Stimulated activated CD8-positive, alpha-beta memory T cell treated with anti-CD3 and anti-CD28 coated beads, Interleukin-12 subunit alpha, Interleukin-12 subunit beta, amount 100 ng/mL, for 1 hour (primary cell): Measurements from ENCODE around the gene MERTK.
"Not testable (repeated sequence)": the region's sequence is repeated elsewhere in the genome, so short reads cannot be mapped to it uniquely, and the experiment has no call there.

Experiments
- DNase-seq: peaks from one replicate; pipeline ENCODE4 v3.0.0-alpha.2; 2020; ENCODE audit warnings: low read depth

Gene MERTK

DNA sequence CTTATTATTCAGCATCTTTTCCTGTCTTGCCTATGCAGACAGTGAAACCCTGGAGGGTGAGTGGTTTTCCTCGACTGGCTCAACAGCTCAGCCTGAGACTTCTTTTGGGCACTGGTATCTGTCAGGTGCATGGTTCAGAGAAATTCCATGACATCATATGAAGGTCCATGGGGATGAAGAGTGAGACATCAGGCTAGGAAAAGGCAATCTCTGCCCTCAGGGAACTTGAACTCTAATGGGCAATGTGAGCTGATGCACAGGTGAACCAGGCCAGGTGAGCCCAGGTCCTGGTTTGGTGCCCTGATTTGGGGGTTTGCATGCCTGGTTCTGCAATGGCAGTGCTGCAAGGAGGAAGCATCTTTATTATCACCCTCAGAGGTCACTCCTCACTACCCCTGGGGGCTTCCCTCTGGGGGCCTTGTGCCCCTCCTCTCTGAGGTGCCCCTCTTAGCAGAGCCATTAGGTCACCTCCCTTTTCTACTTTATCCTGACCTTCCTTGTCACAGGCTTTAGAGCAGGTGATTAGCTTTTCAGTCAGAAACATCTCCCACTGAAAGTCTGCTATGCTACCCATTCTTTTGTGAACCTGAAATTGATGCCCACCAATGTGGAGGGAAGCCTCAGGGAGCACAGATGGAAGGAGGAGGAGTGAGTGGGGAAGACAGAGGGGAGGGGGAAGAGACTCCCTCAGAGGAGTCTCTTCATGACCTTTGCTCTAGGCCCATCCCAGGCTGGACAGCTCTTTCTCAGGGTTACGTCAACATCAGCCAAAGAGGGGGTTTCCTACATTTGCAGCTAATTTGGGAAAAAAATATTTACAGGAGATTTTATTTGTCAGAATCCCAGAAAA, 47.3 kb downstream of the MERTK start:
- no peak for DNase-seq

DNA sequence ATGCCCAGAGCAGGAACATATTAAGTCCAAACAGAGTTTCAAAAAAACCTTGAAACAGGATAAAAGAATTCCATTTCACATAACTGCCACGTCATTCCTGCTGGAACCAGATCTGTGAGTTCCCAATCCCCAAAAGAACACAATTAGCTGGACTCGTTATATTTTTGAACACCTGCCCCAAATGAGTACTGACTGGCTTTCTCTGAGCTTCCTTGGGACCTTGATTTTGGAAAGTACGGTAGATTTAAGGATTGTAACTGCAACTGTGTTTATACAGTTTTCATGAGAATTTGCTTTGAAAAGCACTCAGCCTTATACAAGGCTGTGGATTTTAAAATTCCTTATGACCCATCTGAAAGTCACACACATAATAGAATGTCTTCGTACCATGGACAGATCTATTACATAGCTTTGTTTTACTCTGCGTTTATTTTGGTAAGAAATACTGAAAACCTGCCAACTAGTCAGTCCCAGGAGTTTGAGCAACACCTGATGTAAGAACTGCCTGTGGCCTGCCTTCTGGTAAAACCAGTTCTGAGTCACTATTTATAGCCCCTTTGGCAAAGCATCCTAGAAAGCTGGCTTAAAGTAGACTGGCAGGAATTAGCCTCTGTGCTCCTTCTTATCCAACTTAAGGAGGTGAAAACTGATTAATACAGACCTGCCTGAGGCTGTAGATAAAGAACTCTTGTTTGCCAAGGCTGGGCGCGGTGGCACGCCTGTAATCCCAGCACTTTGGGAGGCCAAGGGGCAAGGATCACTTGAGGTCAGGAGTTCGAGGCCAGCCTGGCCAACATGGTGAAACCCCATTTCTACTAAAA, 48.1 kb downstream of the MERTK start:
- no peak for DNase-seq

DNA sequence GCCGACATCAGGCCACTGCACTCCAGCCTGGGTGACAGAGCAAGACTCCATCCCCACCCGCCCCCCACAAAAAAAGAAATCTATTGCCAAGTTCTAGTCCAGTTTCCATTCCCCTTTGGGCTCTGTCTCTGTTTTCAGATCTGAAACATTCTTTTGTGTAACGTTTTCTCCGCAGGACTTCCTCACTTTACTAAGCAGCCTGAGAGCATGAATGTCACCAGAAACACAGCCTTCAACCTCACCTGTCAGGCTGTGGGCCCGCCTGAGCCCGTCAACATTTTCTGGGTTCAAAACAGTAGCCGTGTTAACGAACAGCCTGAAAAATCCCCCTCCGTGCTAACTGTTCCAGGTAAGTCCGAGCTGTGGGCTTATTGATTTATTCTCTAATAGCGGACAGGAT, 48.8 kb downstream of the MERTK start:
- DNase-seq: no peak

DNA sequence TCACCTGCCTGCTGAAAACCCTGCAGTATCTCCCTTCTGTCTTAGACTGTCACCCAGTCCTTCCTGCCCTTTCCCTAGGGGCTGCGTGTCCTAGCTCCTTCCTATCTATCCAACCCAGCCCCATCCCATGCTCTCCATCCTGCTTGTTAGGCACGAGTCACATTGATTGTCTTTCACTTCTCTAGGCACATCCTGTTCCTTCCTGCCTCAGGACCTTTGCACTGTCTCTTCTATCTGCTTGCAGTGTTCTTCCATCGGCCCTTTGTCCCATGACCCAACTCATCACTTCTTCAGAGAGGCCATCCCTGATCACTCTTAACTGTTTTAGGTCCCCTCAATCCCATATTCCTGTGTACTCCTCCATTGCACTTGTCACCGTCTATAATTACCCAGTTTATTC, 50.4 kb downstream of the MERTK start:
- DNase-seq: no peak

DNA sequence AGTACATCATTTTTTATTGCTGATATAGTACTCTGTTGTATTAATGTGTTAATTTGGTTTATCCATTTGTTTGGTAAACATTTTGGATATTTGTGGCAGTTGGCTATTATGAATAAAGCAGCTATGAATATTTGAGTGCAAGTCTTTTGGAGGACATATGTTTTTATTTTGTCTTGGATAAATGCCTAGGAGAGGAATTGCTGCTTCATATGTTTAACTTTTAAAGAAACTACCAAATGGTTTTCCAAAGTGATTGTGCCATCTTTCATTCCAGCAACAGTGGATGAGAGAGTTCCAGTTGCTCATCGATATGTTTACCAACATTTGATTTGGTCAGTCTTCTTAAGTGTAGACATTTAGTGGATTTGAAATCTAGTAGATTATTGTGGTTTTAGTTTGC, 51.8 kb downstream of the MERTK start:
- DNase-seq: no peak

DNA sequence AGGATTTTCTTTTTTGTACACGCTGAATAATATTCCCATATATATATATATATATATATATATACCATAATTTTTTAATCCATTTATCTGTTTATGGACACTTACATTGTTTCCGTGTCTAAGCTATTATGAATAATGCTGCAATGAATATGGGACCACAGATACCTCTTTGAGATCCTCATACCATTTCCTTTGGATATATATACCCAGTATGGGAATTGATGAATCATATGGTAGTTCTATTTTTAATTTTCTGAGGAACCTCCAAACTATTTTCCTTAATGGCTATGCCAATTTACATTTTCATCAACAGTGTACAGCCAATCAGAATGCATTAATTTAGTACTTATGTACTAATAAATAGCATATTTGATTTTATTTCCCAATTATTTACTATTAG, 53.1 kb downstream of the MERTK start:
- no peak for DNase-seq

DNA sequence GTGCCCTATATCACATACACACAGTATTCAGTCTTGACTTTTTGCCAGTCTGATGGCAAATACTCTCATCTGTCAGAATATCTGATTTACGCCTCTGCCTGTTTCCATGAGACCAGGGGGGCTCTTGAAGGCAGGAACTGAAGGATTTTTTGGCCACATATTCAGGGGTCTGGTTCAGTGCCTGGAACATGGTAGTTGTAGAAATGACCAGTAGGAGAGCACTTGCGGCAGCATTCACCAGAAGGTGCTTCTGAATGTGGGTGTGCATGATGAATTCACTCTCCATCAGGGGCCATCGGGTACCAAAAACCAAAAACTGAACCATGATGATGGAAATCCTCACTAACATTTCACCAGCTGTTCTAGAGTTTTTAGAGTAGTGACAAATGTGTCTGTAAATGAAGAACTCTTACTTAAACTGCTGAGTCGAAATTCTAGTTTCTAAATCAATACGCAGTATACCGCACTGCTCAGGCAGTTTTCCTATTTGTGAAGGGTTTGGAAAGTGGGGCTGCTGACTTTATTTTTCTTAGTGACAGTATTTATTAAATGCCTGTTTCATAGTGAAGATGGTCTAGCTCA, 54.6 kb downstream of the MERTK start:
- DNase-seq: no peak

DNA sequence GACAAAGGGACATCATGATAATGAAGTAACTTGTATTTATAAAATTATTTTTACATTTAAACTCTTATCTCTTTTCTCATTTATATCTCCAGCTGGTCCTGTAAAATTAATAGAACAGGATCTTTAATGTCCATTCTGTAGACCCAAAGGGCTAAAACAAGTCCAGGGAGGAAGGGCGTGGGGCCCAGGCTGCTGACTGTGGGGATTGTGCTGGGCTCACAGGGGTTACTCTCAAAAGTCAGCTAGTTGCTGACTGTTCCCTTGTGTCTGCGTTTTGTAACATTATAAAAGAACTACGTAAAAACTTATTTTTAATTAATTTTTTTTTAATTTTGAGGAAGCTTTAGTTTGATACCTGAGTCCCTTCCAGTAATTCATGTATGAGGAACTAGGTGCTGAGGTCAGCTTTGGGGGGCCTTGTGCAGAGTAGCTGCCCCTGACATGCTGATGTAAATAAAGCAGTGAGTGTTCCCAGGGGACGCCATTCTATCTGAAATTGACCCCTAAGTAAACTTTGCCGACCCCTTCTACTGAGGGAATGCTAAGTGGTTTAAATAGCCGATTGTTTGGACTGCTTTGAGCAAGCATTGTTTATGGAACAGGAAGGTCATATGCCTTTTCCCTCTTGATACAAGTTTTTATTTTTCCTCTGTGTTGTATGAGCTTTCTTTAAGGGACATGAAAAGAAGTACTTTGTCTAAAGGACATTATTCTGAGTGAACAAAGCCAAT, 56.4 kb downstream of the MERTK start:
- DNase-seq: no peak

DNA sequence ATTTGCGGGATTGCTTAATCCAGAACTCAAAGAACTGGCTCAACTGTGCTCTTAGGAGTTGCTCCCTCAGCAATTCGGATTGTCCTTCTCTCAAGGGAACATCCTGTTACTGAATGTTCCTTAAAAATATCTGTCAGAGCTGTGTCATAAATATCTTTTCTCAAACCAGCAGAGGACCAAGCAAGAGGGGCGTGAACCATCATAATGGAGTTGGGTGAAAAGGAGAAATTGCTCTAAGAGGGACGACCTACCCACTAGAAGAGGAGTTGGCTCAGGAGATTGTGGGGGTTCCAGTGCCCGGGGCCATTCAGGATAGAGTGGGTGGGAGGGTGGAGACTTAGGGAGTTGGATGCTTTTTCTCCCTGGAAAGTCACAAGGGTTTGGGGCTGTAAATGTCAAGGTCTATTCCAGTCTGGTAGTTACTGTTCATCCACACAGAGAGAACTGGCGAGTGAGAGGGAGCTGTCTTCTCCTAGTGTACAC, 59.5 kb downstream of the MERTK start:
- DNase-seq: no peak

DNA sequence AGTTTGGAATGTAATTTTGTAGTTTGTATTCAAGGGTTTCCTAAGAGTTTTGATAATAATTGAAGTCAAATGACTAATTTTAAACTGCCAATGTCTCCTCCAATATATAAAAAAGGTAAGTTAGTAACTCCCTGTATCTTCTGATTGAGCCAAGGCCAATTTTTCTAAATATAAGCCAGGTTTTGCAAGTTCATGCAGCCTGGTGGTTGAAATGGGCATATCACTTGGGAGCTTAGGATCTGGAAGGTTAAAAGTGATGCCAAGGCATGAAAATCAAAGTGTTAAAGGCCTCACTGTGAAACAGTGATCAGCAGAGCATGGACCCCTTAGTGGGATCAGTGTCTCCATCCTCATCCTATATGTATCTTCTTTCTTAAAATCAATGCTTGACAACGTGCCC, 60.5 kb downstream of the MERTK start:
- DNase-seq: no peak

DNA sequence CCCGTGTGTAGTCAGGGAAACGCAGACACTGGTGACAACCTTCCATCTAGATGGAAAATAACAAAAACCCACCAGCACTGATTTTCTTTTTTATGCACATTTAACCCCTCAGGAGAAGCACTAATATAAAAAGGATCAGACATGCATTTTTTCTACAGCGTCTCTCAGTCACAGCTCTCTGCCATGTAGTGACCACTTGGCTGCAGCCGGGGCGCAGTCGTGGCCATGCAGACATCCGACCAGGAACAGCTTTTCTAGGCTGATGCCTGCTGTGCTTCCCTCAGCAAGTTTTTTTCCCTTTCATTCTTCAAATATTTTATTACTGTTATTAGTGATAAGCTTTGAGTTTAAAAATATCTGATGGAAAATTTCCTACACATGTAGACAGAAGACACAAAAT, 63.3 kb downstream of the MERTK start:
- DNase-seq: no peak

DNA sequence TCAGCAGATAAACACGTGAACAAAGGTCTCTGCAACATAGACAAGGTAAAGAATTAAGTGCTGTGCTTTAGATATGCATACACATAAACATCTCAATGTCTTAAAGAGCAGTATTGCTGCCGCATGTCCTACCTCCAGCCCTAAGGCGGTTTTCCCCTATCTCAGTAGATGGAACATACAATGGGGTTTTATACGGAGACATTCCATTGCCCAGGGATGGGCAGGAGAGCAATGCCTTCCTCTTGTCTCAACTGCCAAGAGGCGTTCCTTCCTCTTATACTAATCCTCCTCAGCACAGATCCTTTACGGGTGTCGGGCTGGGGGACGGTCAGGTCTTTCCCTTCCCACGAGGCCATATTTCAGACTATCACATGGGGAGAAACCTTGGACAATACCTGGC, 64.7 kb downstream of the MERTK start:
- not testable (repeated sequence) for DNase-seq

DNA sequence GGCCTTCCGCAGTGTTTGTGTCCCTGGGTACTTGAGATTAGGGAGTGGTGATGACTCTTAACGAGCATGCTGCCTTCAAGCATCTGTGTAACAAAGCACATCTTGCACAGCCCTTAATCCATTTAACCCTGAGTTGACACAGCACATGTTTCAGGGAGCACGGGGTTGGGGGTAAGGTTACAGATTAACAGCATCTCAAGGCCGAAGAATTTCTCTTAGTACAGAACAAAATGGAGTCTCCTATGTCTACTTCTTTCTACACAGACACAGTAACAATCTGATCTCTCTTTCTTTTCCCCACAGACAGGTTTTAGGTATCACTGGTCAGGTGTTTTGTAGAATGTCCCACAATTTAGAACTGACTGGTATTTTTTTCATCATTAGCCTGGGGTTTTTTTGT, 65.1 kb downstream of the MERTK start:
- DNase-seq: not testable (repeated sequence)

DNA sequence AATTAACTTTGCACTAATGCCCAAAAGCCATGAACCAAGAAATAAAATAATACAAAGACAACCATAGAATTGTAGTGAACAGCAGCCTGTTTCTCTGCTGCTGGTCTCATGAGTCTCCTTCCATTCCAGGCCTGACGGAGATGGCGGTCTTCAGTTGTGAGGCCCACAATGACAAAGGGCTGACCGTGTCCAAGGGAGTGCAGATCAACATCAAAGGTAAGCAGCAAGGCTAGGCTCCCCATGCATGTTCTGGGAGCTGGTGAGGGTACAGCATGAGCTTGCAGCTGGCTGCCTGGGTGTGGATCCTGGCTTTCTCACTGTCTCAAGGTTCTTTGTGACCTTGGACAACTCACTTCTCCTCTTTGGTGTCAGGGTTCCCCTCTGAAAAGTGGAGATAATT, 66.7 kb downstream of the MERTK start:
- no peak for DNase-seq

DNA sequence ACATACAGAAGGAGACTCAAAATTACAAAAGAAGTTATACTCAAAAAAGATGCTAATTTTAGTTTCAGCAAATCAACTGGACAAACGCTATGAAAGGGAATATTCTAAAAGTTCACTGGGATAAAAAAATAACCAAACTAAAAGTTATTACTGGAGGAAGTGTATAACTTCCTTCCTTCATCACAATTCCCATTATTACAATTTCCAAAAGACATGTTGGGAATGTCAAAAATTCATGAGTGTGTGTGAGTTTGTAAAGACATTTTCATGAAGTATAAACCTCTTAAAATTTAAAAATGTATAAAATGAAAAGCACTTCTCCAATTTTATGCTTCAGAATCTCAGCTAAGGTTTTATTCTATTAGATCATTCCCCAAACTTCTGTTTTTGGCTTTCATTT, 67.8 kb downstream of the MERTK start:
- no peak for DNase-seq

DNA sequence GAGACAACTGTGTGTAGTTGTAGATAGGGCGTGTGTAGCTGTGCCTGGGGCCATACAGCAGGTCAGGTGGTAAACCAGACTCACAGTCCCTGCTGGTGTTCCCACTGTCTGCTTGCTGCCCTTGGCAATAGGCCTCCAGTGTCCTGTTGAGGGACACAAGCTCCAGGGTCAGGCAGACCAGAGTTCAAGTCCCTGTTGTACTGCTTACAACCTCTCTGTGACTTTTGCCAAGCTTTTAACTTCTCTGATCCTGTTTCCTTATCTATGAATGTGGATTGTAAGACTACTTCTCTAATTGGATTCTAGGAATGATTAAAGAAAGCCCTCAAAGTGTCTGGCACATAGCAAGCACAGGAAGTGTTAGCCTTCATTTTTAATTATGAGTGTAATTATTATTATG, 68.6 kb downstream of the MERTK start:
- DNase-seq: no peak

DNA sequence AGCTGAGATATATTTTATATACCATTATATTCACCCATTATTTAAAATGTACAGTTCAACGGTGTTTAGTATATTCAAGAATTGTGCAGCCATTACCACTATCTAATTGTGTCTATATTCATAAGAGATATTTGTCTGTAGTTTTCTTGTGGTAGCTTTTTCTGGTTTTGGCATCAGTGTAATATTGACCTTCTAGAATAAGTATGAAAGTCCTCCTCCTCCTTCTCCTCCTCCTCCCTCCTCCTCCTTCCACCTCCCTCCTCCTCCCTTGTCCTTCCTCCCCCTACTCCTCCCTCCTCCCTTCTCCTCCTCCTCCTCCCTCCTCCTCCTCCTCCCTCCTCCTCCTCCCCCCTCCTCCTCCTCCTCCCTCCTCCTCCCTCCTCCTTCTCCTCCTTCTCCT, 72.0 kb downstream of the MERTK start:
- no peak for DNase-seq

DNA sequence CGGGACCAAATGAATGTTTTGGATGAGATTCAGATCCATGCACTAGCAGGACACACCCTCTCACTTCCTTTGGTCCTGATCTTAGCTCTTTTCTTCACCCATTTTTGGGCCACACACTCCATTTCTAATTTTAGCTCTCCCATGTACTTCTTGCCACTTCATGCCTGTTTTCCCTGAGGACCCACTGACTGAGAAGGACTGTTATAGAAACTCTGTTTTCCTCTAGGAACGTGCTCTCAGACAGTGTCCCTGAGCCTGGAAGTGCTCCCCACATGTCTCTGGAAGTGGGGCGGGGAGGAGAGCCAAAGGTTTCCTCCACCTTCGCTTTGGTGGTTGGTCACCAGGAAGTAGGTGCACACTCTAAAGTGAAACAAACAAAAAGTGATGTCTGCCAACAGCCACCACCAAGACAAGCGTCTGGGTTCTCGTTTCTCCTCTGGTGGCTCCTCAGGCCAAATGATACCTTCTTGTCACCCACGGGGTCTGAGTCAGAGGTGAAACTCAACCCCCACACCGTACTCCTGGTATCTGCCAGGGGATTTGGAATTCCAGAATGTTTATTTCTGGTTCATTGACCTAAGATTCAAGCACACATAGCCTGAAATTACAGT, 74.7 kb downstream of the MERTK start:
- DNase-seq: no peak

DNA sequence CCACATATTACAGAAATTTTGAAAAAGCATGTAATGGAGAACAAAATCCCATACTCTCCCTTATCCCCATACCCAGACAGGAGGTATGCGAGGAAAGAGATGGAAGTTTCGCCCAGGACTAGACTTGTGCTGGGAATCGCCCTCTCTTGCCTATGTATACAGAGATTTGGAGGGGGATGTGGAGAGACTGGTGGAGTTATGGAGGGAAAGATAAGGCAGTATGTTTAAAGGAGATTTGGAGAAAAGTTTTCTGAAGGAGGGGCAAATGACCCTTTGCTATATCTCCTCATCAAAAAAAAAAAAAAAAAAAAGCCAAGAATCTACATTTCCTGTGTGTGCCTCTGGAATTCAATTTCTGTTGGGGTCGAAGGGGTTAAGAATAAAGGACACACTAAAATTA, 75.3 kb downstream of the MERTK start:
- no peak for DNase-seq

DNA sequence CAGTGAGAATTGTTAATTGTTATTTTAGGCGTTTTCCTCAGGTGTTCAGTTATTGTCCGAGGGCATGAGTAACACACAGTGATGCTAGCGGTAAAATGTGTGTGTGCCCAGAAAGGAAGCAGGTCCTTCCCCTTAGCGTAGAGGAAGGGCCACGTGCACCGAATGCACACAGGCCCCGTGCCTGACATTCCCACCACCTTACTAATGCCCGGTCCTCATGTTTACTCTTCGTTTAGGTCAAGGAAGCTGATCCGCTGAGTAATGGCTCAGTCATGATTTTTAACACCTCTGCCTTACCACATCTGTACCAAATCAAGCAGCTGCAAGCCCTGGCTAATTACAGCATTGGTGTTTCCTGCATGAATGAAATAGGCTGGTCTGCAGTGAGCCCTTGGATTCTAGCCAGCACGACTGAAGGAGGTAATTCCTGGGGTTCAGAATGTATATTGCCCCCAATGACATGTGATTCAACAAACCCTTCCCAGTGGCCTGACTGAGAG, 76.7 kb downstream of the MERTK start:
- no peak for DNase-seq

DNA sequence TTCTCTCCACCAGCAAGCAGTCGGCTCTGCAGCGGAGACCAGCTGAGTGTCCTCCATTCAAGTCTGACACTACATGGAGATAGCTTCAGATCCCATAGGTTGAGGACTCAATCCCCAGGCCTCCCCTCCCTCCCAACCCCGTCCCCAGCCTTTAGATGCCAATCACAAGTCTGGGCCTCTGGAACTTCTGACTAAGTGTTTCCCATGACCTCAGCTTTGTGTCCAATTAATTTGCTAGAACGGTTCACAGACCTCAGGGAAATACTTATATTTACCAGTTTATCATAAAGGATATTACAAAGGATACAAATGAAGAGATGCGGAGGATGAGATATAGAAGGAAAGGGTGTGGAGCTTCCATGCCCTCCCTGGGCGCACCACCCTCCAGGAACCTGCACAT, 77.4 kb downstream of the MERTK start:
- no peak for DNase-seq

DNA sequence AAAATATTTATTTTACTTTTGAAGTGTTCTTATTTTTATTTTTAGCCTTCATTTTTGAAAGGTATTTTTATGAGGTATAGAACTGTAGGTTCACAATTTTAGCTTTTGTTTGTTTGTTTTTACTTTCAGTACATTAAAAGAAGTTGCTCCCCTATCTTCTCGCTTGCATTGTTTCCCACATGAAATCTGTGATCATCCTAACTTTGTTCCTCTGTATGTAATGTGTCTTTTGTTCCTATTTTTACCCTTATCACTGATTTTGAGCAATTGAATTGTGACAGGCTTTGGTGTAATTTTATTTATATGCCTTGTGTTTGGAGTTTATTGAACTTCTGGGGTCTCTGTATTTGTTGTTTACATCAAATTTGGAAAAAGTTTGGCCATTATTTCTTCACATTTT, 78.8 kb downstream of the MERTK start:
- DNase-seq: no peak
